ENCODE data around the gene EXOC3L2.
A peak's percentile ranks its signal among the peaks of the same experiment; 100 is the strongest.

The EXOC3L2 gene

GRCh38 chr19:45177817-45178261, 67.4 kb downstream of the EXOC3L2 start, which contains the start of gene TRAPPC6A:
TRAPPC6A (minus strand) TSS chr19:45178237; CDS start chr19:45178218, 19 bp downstream.
- no peak for DNase-seq

- no peak for DNase-seq
Measured at GRCh38 chr19:45175515-45176345, 69.5 kb downstream of the EXOC3L2 start.

DNA sequence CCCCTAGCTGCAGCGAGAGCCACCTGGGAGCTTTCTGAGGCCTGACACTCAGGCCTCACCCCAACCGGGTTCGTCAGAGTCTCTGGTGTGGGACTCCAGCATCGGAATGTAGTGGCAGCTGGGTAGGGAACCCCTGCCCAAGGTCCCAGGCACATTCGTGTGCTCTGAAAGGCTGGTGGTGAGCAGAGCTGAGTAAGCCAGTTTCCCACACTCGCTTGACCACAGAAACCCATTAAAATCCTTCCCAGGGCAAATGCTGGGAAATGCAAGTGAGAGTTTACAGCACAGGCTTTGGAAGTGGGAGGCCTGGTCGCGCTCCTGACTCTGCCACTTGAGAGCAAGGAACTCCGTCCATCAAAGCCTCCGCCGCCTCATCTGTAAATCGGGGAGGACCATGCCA, 71.4 kb downstream of the EXOC3L2 start:
- DNase-seq, result no peak

GRCh38 chr19:45172611-45173208, 72.5 kb downstream of the EXOC3L2 start:
- no peak for DNase-seq

GRCh38 chr19:45172173-45172572, 73.0 kb downstream of the EXOC3L2 start:
- DNase-seq, result no peak

DNA sequence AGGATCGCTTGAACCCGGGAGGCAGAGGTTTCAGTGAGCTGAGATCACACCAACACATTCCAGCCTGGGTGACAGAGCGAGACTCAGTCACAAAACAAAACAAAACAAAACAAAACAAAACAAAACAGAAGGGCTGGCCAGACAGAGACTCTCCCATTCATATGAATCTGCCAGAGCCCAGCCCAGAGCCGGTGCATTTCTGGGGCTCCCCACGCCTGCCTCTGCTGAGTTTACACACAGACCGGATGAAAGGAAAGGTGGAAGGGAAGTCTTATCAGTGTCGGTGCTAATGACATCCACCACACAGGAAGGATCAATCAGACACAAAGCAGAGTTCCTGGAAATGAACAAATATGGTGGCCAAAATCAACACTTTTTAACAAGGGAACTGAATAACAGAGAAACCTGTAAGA, 74.0 kb downstream of the EXOC3L2 start:
- DNase-seq, result peak; percentile 37

DNA sequence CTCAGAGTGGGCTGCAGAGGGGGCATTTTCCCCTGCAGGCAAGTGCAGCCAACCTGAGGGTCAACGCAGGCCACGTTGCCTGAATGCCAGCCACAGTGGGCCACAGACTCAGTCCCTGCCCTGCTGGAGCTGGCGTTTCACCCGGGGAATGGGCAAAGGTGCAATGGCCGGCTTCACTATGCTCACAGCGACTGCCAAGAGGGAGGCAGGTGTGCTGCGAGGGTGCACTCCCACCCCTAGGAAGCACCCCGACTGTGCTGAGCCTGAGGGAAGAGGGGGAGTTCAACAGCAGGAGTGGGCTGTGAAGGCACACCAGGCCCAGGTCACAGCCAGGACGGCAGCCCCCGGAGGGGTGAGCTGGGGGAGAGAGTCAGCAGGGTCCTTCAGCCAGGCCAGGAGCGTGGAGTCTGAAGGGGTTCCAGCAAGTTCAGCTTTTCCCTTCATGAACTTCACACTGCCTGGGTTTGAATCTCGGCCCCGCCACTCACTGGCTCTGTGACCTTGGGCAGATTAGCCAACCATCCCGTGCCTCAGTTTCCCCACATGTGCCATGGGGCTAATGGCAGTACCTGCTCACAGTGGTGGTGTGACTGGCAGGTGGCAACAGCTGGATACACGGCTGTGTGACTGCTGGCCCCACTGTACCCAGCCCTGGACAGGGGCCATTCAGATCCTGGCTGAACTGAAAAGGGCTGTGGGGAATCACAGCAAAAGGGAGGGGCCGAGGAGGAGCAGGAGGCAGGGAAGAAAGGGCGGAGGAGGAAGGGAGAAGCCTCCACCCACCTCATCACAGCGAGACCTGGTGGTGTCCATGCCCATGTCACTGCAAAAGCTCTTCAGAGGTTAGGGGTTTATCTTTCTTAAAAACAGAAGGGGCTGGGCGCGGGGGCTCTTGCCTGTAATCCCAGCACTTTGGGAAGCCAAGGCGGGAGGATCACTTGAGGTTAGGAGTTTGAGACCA, 74.8 kb downstream of the EXOC3L2 start:
- no peak for DNase-seq

GRCh38 chr19:45169602-45170001, 75.6 kb downstream of the EXOC3L2 start:
- DNase-seq, result no peak

- DNase-seq, result no peak
Measured at GRCh38 chr19:45168767-45169351, 76.3 kb downstream of the EXOC3L2 start.

GRCh38 chr19:45166723-45167252, 78.4 kb downstream of the EXOC3L2 start:
- no peak for DNase-seq

GRCh38 chr19:45164577-45165335, 80.5 kb downstream of the EXOC3L2 start:
- peak; percentile 57 for DNase-seq

GRCh38 chr19:45163751-45164460, 81.3 kb downstream of the EXOC3L2 start:
- DNase-seq, result no peak

DNA sequence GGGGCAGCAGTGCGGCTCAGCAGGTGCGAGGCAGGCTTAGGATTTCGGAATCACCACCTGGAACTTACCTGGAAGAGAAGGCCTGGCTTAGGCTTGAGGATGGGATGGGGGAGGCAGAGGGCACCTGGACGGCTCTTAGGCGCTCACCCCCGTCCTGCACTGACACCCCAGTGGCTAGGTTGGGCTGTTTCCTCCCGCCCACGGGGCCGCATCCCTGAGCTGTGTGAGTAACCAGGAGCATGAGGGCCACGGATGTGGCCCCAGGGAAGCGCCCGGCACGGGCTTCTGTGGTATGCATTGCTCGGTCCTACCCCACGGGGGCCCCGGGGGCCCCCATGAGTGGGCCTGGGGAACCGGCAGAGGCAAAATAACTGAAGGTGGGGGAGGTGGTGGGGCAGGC, 82.1 kb downstream of the EXOC3L2 start:
- no peak for DNase-seq

GRCh38 chr19:45162608-45163143, 82.5 kb downstream of the EXOC3L2 start:
- DNase-seq, result no peak
